H1 (cell line): ENCODE data around the gene ARHGEF5. TPM values are rescaled to one million over a fixed set of nuclear protein-coding genes. Genes with fewer than 3 reads are reported as not detected.
"Not testable (repeated sequence)": the region's sequence is repeated elsewhere in the genome, so short reads cannot be mapped to it uniquely, and the experiment has no call there.

Source experiments
- CTCF ChIA-PET: fragments of 300-600 bp; sonication (Branson Sonifier 250); formaldehyde crosslinking; loops from one replicate; lab custom pipeline; 2021; ENCODE audit not compliant: partially characterized antibody; lab: Charles Lee
- POLR2A ChIA-PET: fragments of 300-600 bp; sonication (Branson Sonifier 250); formaldehyde crosslinking; loops from one replicate; lab custom pipeline; 2021; ENCODE audit warnings: inconsistent platforms; ENCODE audit not compliant: partially characterized antibody; lab: Charles Lee
- DNase-seq, 2 experiments: peaks; one replicate each; pipeline versions ENCODE4 v3.0.0 to v3.0.0-alpha.2; 2010 to 2022; ENCODE audit warnings: low spot score in 2 of 2, low read depth in 1 of 2, mixed read lengths in 1 of 2
- FAIRE-seq: peaks from 2 replicates; lab custom pipeline; 2011; peaks lifted over from hg19 to GRCh38; lab: Jason Lieb, UNC
- H2AFZ ChIP-seq: 2 replicates; pipeline ENCODE4 v1.8.1; 2012; ENCODE audit warnings: low read length, inconsistent platforms
- H2AK5ac ChIP-seq: 2 replicates; pipeline ENCODE4 v1.6.1; 2013; ENCODE audit warnings: low read depth, low read length
- H2BK120ac ChIP-seq: replicated peaks from 2 replicates; pipeline ENCODE3; 2013; ENCODE audit warnings: low read depth, low read length, inconsistent platforms
- H2BK12ac ChIP-seq: 2 replicates; pipeline ENCODE4 v1.6.1; 2013; ENCODE audit warnings: low read depth, low read length
- H2BK15ac ChIP-seq: 2 replicates; pipeline ENCODE4 v1.6.1; 2013; ENCODE audit warnings: low read length
- H2BK20ac ChIP-seq: 2 replicates; pipeline ENCODE4 v1.6.1; 2013; ENCODE audit warnings: low read length
- H2BK5ac ChIP-seq: 2 replicates; pipeline ENCODE4 v1.6.1; 2013; ENCODE audit warnings: low read depth, low read length
- H3K14ac ChIP-seq: 2 replicates; pipeline ENCODE4 v1.6.1; 2013; ENCODE audit warnings: inconsistent platforms; ENCODE audit not compliant: insufficient read length
- H3K18ac ChIP-seq: 2 replicates; pipeline ENCODE4 v1.6.1; 2013; ENCODE audit warnings: low read length; ENCODE audit errors: extremely low read depth
- H3K23ac ChIP-seq: 2 replicates; pipeline ENCODE4 v1.6.1; 2013; ENCODE audit warnings: inconsistent platforms; ENCODE audit not compliant: insufficient read length
- H3K23me2 ChIP-seq: 2 replicates; pipeline ENCODE4 v1.6.1; 2013; ENCODE audit warnings: low read depth, low read length
- H3K27ac ChIP-seq: 2 replicates; pipeline ENCODE4 v1.6.1; 2011; ENCODE audit warnings: low read depth, low read length, inconsistent platforms
- H3K27me3 ChIP-seq, 4 experiments: replicated peaks in 1 of 4; 1 replicate in 1 of 4; 2 replicates in 3 of 4; pipeline versions ENCODE4 v1.6.1 to v1.8.1; 2011 to 2013; ENCODE audit warnings: low read length in 3 of 4, mild to moderate bottlenecking in 3 of 4, inconsistent platforms in 2 of 4, mixed read lengths in 2 of 4, moderate library complexity in 1 of 4; ENCODE audit not compliant: control insufficient read depth in 3 of 4, insufficient read depth in 3 of 4; ENCODE audit errors: extremely low read depth in 1 of 4
- H3K36me3 ChIP-seq, 4 experiments: 2 replicates each; pipeline versions ENCODE4 v1.6.1 to v1.8.1; 2011 to 2013; ENCODE audit warnings: mild to moderate bottlenecking in 4 of 4, low read length in 3 of 4, moderate library complexity in 2 of 4, control low read depth in 1 of 4, inconsistent platforms in 1 of 4; ENCODE audit not compliant: insufficient read depth in 4 of 4, control insufficient read depth in 2 of 4
- H3K4ac ChIP-seq: replicated peaks from 2 replicates; pipeline ENCODE3; 2013; ENCODE audit warnings: low read length, low read depth, mixed read lengths, inconsistent platforms; ENCODE audit not compliant: insufficient read length
- H3K4me1 ChIP-seq, 4 experiments: replicated peaks in 1 of 4; 1 replicate in 1 of 4; 2 replicates in 3 of 4; pipeline versions ENCODE4 v1.6.1 to v1.8.1; 2011 to 2013; ENCODE audit warnings: low read length in 3 of 4, inconsistent platforms in 2 of 4, mixed read lengths in 1 of 4; ENCODE audit not compliant: insufficient read depth in 4 of 4, control insufficient read depth in 3 of 4
- H3K4me2 ChIP-seq, 2 experiments: 2 replicates each; pipeline versions ENCODE4 v1.6.1 to v1.8.1; 2011 to 2013; ENCODE audit warnings: low read depth in 2 of 2, low read length in 2 of 2, control low read depth in 1 of 2, inconsistent platforms in 1 of 2, mild to moderate bottlenecking in 1 of 2; ENCODE audit not compliant: insufficient read depth in 1 of 2
- H3K4me3 ChIP-seq, 4 experiments: fragments of 200-600, 300-600 bp in 1 of 4; sonication (generic), shearing (Covaris generic), sonication (Bioruptor Twin) in 1 of 4; 2 replicates each; pipeline versions ENCODE4 v1.5.1 to v1.8.1; 2011 to 2016; ENCODE audit warnings: low read length in 4 of 4, low read depth in 3 of 4, control low read depth in 2 of 4, inconsistent platforms in 2 of 4, mild to moderate bottlenecking in 2 of 4, mixed read lengths in 1 of 4, moderate library complexity in 1 of 4; ENCODE audit not compliant: insufficient read depth in 2 of 4; ENCODE audit errors: extremely low read depth in 1 of 4
- H3K56ac ChIP-seq: replicated peaks from 2 replicates; pipeline ENCODE3; 2013; ENCODE audit warnings: low read depth, mild to moderate bottlenecking, mixed read lengths, low read length, inconsistent platforms; ENCODE audit not compliant: insufficient read length
- H3K79me1 ChIP-seq: 2 replicates; pipeline ENCODE4 v1.6.1; 2013; ENCODE audit warnings: low read depth, low read length, control low read depth
- H3K79me2 ChIP-seq, 2 experiments: 2 replicates each; pipeline versions ENCODE4 v1.6.1 to v1.8.1; 2012 to 2013; ENCODE audit warnings: low read length in 2 of 2, mild to moderate bottlenecking in 2 of 2, inconsistent platforms in 1 of 2; ENCODE audit not compliant: insufficient read depth in 2 of 2, control insufficient read depth in 1 of 2
- H3K9ac ChIP-seq, 4 experiments: replicated peaks in 1 of 4; 1 replicate in 1 of 4; 2 replicates in 3 of 4; pipeline versions ENCODE4 v1.6.1 to v1.8.1; 2011 to 2013; ENCODE audit warnings: low read depth in 3 of 4, low read length in 3 of 4, control low read depth in 2 of 4, mild to moderate bottlenecking in 2 of 4, moderate library complexity in 2 of 4, inconsistent platforms in 1 of 4; ENCODE audit errors: extremely low read depth in 1 of 4
- H3K9me3 ChIP-seq, 2 experiments: 2 replicates each; pipeline versions ENCODE4 v1.6.1 to v1.8.1; 2012 to 2013; ENCODE audit warnings: mild to moderate bottlenecking in 2 of 2, moderate library complexity in 2 of 2, control low read depth in 1 of 2, inconsistent platforms in 1 of 2, low read depth in 1 of 2, low read length in 1 of 2, mixed read lengths in 1 of 2; ENCODE audit not compliant: insufficient read depth in 2 of 2
- H4K20me1 ChIP-seq, 2 experiments: replicated peaks in 1 of 2; 2 replicates each; pipeline versions ENCODE3 to v1.8.1; 2011 to 2013; ENCODE audit warnings: inconsistent platforms in 2 of 2, low read length in 2 of 2, mild to moderate bottlenecking in 1 of 2; ENCODE audit not compliant: insufficient read depth in 2 of 2, control insufficient read depth in 1 of 2
- H4K5ac ChIP-seq: 2 replicates; pipeline ENCODE4 v1.6.1; 2013; ENCODE audit warnings: low read length, low read depth, mixed read lengths, inconsistent platforms; ENCODE audit not compliant: insufficient read length
- H4K8ac ChIP-seq: 2 replicates; pipeline ENCODE4 v1.8.0; 2013; ENCODE audit warnings: mild to moderate bottlenecking, moderate library complexity, low read length, inconsistent platforms; ENCODE audit not compliant: insufficient read depth; ENCODE audit errors: extremely low read depth
- H4K91ac ChIP-seq: replicated peaks from 2 replicates; pipeline ENCODE3; 2013; ENCODE audit warnings: low read length, mixed read lengths, inconsistent platforms; ENCODE audit not compliant: insufficient read length
- WGBS, 2 experiments: shearing (Covaris generic) in 1 of 2; methylation state at CpG; one replicate each; pipeline versions ENCODE4 v1.1.6 to v1.1.7; 2013 to 2015; ENCODE audit warnings: low lambda C conversion rate in 2 of 2, mixed read lengths in 2 of 2, inconsistent platforms in 1 of 2, low coverage in 1 of 2, missing lambda C conversion rate in 1 of 2; ENCODE audit not compliant: insufficient replicate concordance in 2 of 2, insufficient coverage in 1 of 2, insufficient read length in 1 of 2; ENCODE audit errors: extremely low coverage in 1 of 2, missing lambda C conversion rate in 1 of 2; 5-methylcytosine and 5-hydroxymethylcytosine counted together
- polyA plus RNA-seq, 7 experiments: library from polyadenylated mRNA; depleted of rRNA in 3 of 7; stranded (reverse) in 5 of 7; unstranded in 2 of 7; fragments of >200 nt in 5 of 7; fragments of 200-250 nt in 2 of 7; gene quantifications; 1 replicate in 5 of 7; 2 replicates in 1 of 7; 4 replicates in 1 of 7; pipeline versions ENCODE4 v1.2.1 to v1.2.3, GENCODE V29; 2011 to 2013; ENCODE audit warnings: missing spikeins in 2 of 7, mixed read lengths in 2 of 7
- total RNA-seq: library from RNA; stranded (reverse); fragmentation: NEBNext Ultra II Directional; extraction: Animal tissue kit (Norgen Biotek cat#: 25700); gene quantifications from 2 replicates; pipeline ENCODE4 v1.2.1, GENCODE V29; 2021

Gene ARHGEF5
- total and polyA plus RNA-seq, 2 of the 8 experiments (the other 6 are each of a cell fraction or from before 2014, with no cell fraction given), result 12.8 to 34.6 TPM

- H3K23ac ChIP-seq, FAIRE-seq, H3K4me2 ChIP-seq, H3K36me3 ChIP-seq, H3K27me3 ChIP-seq, POLR2A ChIA-PET, H4K20me1 ChIP-seq, H3K4me1 ChIP-seq, H3K4ac ChIP-seq, H4K91ac ChIP-seq, H2BK20ac ChIP-seq, H3K9me3 ChIP-seq, DNase-seq, H2BK12ac ChIP-seq, H3K79me1 ChIP-seq, H3K79me2 ChIP-seq, H3K23me2 ChIP-seq, H3K14ac ChIP-seq, H3K27ac ChIP-seq, H3K9ac ChIP-seq, H4K8ac ChIP-seq, H4K5ac ChIP-seq, H3K4me3 ChIP-seq, H3K18ac ChIP-seq, H2AFZ ChIP-seq, H2BK120ac ChIP-seq, H2AK5ac ChIP-seq, H2BK15ac ChIP-seq, H3K56ac ChIP-seq, CTCF ChIA-PET, H2BK5ac ChIP-seq: not testable (repeated sequence)
- 100% methylated on average over 3 of the region's 7 CpGs; no CpG with 5 or more reads in 1 of the 2 experiments for WGBS, 2 experiments
Observed at GRCh38 chr7:144369221-144369620, 14.0 kb downstream of the ARHGEF5 start.
